Measurements from ENCODE around the gene ZFP82. TPM values are rescaled to one million over a fixed set of nuclear protein-coding genes. Genes with fewer than 3 reads are reported as not detected.

Gene ZFP82
- total RNA-seq, 1 donor from 2014 or later = 8.9 TPM

DNA sequence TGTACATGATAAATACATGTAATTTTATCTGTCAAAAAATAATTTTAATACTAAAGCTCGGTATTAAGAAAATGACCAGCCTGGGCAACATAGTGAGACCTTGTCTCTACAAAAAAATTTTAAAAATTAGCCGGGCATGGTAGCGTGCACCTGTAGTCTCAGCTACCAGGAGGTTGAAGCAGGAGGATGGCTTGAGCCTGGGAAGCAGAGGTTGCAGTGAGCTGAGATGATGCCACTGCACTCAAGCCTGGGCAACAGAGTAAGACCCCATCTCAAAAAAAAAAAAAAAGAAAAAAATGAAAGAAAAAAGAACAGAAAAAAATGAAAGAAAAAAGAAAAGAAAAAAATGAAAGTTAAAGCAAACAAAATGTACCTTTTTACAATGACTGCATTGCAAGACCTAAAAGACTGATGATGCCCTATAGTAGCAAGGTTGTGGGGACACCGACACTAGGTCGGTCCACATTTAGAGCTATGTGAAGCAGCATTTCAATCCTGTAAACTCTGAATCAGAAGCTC lies 44.7 kb downstream of the ZFP82 start:
- no peak overlapping the region for H3K27ac Mint-ChIP-seq (ENCODE audit: unreplicated experiment)
- no peak overlapping the region for H3K4me3 Mint-ChIP-seq (ENCODE audit: unreplicated experiment)

DNA sequence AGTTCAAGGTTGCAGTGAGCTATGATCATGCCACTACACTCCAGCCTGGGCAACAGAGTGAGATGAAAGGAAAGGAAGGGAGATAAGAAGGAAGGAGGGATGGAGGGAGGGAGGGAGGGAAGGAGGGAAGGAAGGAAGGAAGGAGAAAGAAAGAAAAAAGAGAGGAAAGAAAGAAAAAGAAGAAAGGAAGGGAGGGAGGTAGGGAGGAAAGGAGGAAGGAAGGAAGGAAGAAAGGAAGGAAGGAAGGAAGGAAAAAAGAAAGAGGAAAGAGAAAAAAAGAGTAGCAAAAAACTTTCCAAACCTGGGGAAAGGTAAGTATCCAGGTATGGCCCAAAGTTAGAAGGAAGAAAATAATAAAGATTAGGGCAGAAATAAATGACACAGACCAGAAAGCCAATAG lies 46.6 kb downstream of the ZFP82 start:
- no peaks in the 10 kb centered on the region for H3K4me1 Mint-ChIP-seq (ENCODE audit: unreplicated experiment)
- peaks cover 19% of the 10 kb centered on the region for H3K9me3 Mint-ChIP-seq (ENCODE audit: unreplicated experiment)
- no peak for DNase-seq (ENCODE audit: extremely low spot score, unreplicated experiment)
- peaks cover 34% of the 10 kb centered on the region for H3K36me3 Mint-ChIP-seq (ENCODE audit: unreplicated experiment)
- TF ChIP-seq, protein P1, sequence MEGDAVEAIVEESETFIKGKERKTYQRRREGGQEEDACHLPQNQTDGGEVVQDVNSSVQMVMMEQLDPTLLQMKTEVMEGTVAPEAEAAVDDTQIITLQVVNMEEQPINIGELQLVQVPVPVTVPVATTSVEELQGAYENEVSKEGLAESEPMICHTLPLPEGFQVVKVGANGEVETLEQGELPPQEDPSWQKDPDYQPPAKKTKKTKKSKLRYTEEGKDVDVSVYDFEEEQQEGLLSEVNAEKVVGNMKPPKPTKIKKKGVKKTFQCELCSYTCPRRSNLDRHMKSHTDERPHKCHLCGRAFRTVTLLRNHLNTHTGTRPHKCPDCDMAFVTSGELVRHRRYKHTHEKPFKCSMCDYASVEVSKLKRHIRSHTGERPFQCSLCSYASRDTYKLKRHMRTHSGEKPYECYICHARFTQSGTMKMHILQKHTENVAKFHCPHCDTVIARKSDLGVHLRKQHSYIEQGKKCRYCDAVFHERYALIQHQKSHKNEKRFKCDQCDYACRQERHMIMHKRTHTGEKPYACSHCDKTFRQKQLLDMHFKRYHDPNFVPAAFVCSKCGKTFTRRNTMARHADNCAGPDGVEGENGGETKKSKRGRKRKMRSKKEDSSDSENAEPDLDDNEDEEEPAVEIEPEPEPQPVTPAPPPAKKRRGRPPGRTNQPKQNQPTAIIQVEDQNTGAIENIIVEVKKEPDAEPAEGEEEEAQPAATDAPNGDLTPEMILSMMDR (IDR thresholded peaks at IDR 0.05) = no peak
- H3K27me3 Mint-ChIP-seq (ENCODE audit: unreplicated experiment) = no peaks in the 10 kb centered on the region
- H3K27ac Mint-ChIP-seq (ENCODE audit: unreplicated experiment) = no peak overlapping the region
- no peak overlapping the region for H3K4me3 Mint-ChIP-seq (ENCODE audit: unreplicated experiment)

More for the DNA sequence above, 44.7 kb downstream of the ZFP82 start:
- peaks cover 28% of the 10 kb centered on the region for H3K36me3 Mint-ChIP-seq (ENCODE audit: unreplicated experiment)
- no peaks in the 10 kb centered on the region for H3K27me3 Mint-ChIP-seq (ENCODE audit: unreplicated experiment)
- H3K9me3 Mint-ChIP-seq (ENCODE audit: unreplicated experiment) = peaks cover 19% of the 10 kb centered on the region
- no peak for DNase-seq (ENCODE audit: extremely low spot score, unreplicated experiment)
- TF ChIP-seq, protein P1 (IDR thresholded peaks at IDR 0.05) = no peak
- H3K4me1 Mint-ChIP-seq (ENCODE audit: unreplicated experiment) = peaks cover 10% of the 10 kb centered on the region

DNA sequence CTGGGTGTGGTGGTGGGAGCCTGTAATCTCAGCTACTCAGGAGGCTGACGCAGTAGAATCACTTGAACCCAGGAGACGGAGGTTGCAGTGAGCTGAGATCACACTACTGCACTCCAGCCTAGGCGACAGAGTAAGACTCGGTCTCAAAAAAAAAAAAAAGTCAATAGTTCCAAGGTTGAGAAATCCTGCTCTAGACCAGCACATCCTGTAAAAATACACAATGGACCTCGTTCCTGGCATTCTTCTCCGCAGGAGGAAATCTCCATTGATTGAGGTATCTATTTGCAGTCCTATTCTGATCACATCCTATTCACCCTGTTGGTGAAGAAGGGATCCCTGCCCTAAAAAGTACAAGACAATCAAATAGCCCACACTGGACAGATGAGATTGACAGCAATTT lies 54.6 kb downstream of the ZFP82 start:
- no peak overlapping the region for H3K27ac Mint-ChIP-seq (ENCODE audit: unreplicated experiment)
- H3K9me3 Mint-ChIP-seq (ENCODE audit: unreplicated experiment) = peaks cover 10% of the 10 kb centered on the region
- TF ChIP-seq, protein P1 (IDR thresholded peaks at IDR 0.05) = no peak
- H3K4me1 Mint-ChIP-seq (ENCODE audit: unreplicated experiment) = no peaks in the 10 kb centered on the region
- peaks cover 57% of the 10 kb centered on the region for H3K36me3 Mint-ChIP-seq (ENCODE audit: unreplicated experiment)
- H3K27me3 Mint-ChIP-seq (ENCODE audit: unreplicated experiment) = no peaks in the 10 kb centered on the region
- no peak for DNase-seq (ENCODE audit: extremely low spot score, unreplicated experiment)
- H3K4me3 Mint-ChIP-seq (ENCODE audit: unreplicated experiment) = no peak overlapping the region

Other genes with a start within 250 kb of the ZFP82 start
- gene ZNF565, start 204.0 kb downstream of the ZFP82 start, total RNA-seq = 6.6 and 7.8 TPM in 2 replicates
- gene ZNF146, start 203.5 kb downstream of the ZFP82 start, total RNA-seq = 66.3 and 70.0 TPM in 2 replicates
- 6.0 and 6.6 TPM in 2 replicates for gene ZFP14, start 39.4 kb downstream of the ZFP82 start, total RNA-seq
- 12.1 and 13.2 TPM in 2 replicates for gene ZNF566, start 70.9 kb upstream of the ZFP82 start, total RNA-seq
- gene ZNF260, start 109.6 kb upstream of the ZFP82 start, total RNA-seq = 16.4 and 20.9 TPM in 2 replicates
- gene ZNF529, start 154.6 kb upstream of the ZFP82 start, total RNA-seq = 18.3 and 18.8 TPM in 2 replicates
- 13.2 and 15.0 TPM in 2 replicates for gene ZNF382, start 186.7 kb upstream of the ZFP82 start, total RNA-seq
- gene ZNF461, start 248.2 kb upstream of the ZFP82 start, total RNA-seq = 10.3 and 10.7 TPM in 2 replicates